Measurements from ENCODE around the gene PHACTR3.

Gene PHACTR3

GRCh38 chr20:59777331-59777725, 173.0 kb downstream of the PHACTR3 start:
- no peak for DNase-seq (ENCODE audit: low read depth)

GRCh38 chr20:59777814-59778575, 173.7 kb downstream of the PHACTR3 start:
- DNase-seq (ENCODE audit: low read depth): no peak

GRCh38 chr20:59778615-59779200, 174.4 kb downstream of the PHACTR3 start:
- DNase-seq (ENCODE audit: low read depth): no peak

GRCh38 chr20:59779656-59780380, 175.5 kb downstream of the PHACTR3 start:
- DNase-seq (ENCODE audit: low read depth): no peak

GRCh38 chr20:59780494-59781185, 176.3 kb downstream of the PHACTR3 start:
- DNase-seq (ENCODE audit: low read depth): no peak

GRCh38 chr20:59781226-59781625, 176.9 kb downstream of the PHACTR3 start:
- no peak for DNase-seq (ENCODE audit: low read depth)

GRCh38 chr20:59782986-59783640, 178.8 kb downstream of the PHACTR3 start:
- no peak for DNase-seq (ENCODE audit: low read depth)

GRCh38 chr20:59783641-59784010, 179.3 kb downstream of the PHACTR3 start:
- DNase-seq (ENCODE audit: low read depth): no peak

- no peak for DNase-seq (ENCODE audit: low read depth)
Measured at GRCh38 chr20:59784365-59784764, 180.0 kb downstream of the PHACTR3 start.

- DNase-seq (ENCODE audit: low read depth): no peak
Measured at GRCh38 chr20:59784791-59785668, 180.7 kb downstream of the PHACTR3 start.

- DNase-seq (ENCODE audit: low read depth): no peak
Measured at GRCh38 chr20:59785669-59785959, 181.3 kb downstream of the PHACTR3 start.

- DNase-seq (ENCODE audit: low read depth): no peak
Measured at GRCh38 chr20:59785986-59786795, 181.9 kb downstream of the PHACTR3 start.

GRCh38 chr20:59786801-59787537, 182.6 kb downstream of the PHACTR3 start:
- no peak for DNase-seq (ENCODE audit: low read depth)

GRCh38 chr20:59787538-59787890, 183.2 kb downstream of the PHACTR3 start:
- no peak for DNase-seq (ENCODE audit: low read depth)

- DNase-seq (ENCODE audit: low read depth): no peak
Measured at GRCh38 chr20:59788196-59788735, 183.9 kb downstream of the PHACTR3 start.

GRCh38 chr20:59788811-59789397, 184.6 kb downstream of the PHACTR3 start:
- no peak for DNase-seq (ENCODE audit: low read depth)

GRCh38 chr20:59789686-59790085, 185.3 kb downstream of the PHACTR3 start:
- no peak for DNase-seq (ENCODE audit: low read depth)

- DNase-seq (ENCODE audit: low read depth): no peak
Measured at GRCh38 chr20:59790346-59790745, 186.0 kb downstream of the PHACTR3 start.

GRCh38 chr20:59792300-59792699, 188.0 kb downstream of the PHACTR3 start:
- no peak for DNase-seq (ENCODE audit: low read depth)

Measured in stimulated activated CD4-positive, alpha-beta T cell treated with anti-CD3 and anti-CD28 coated beads, Interleukin-2, amount 100 ng/mL, for 4 hours (primary cell).